GM19238 (cell line): ENCODE data around the gene ZNF445.
"Not testable (repeated sequence)": the region's sequence is repeated elsewhere in the genome, so short reads cannot be mapped to it uniquely, and the experiment has no call there.

ENCODE experiments used
- DNase-seq: peaks from one replicate; pipeline ENCODE4 v3.0.0; 2011; ENCODE audit warnings: low spot score; ENCODE audit not compliant: insufficient read length

The ZNF445 gene

DNA sequence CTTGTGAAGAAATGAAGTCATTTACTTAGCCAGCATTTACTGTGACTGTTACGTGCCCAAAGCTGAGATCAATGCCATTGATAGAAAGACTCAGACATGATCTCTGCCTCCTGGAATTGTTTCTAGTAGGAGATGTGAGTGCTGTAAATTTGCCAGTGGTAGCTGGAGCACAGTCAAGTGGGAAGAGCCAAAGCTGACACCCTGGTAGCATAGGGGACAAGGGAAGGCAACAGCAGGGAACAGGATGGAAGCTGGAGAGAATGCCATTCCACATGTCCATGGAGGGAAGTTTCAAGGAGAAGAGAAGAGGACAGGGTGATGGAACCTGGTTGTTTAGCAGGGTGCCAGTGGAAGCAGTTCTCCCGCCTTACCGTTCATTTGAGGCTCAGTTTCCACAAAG lies 74.9 kb downstream of the ZNF445 start:
- no peak for DNase-seq

DNA sequence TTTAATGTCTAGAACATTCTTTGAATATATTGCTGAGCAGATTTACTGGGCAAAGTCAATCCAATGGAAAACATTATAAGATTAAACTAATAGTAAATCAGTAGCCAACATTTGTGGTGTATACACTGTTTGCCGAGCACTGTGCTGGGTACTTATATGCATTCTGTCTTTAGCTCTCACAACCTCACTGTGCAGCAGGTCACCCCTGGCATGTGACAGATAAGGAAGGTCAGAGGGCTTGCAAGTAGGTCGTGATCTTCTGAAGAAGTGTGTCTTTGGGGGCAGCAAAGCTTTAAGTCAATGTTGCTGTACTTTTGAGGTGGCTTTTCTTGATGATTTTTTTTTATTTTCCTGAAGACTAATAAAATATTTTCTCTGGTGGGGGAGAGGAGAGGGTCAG lies 76.7 kb downstream of the ZNF445 start:
- no peak for DNase-seq

DNA sequence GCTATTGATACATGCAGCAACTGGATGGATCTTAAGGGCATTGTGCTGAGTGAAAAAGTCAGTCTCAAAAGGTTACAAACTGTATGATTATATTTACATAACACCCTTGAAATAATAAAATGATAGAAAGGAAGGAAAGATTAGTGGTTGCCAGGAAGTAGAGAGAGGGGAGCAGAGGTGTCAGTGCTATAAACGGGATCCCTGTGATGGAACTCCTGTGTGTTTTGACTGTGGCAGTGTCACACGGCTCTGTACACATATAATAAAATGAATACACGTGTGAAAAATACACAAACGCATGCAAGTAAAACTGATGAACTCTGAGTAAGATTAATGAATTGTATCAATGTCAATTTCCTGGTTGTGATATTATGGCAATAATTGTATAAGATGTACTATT lies 78.6 kb downstream of the ZNF445 start:
- DNase-seq: no peak

DNA sequence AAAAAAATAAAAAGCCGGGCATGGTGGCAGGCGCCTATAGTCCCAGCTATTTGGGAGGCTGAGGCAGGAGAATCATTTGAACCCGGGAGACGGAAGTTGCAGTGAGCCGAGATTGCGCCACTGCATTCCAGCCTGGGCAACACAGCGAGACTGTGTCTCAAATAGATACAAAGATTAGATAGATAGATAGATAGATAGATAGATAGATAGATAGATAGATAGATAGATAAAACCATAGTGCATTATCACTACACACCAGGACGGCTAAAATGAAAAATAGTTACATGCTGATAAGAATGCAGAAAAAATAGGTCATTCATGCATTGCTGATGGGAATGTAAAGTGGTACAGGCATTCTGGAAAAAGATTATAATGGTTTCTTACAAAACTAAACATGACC lies 79.2 kb downstream of the ZNF445 start:
- DNase-seq: not testable (repeated sequence)

DNA sequence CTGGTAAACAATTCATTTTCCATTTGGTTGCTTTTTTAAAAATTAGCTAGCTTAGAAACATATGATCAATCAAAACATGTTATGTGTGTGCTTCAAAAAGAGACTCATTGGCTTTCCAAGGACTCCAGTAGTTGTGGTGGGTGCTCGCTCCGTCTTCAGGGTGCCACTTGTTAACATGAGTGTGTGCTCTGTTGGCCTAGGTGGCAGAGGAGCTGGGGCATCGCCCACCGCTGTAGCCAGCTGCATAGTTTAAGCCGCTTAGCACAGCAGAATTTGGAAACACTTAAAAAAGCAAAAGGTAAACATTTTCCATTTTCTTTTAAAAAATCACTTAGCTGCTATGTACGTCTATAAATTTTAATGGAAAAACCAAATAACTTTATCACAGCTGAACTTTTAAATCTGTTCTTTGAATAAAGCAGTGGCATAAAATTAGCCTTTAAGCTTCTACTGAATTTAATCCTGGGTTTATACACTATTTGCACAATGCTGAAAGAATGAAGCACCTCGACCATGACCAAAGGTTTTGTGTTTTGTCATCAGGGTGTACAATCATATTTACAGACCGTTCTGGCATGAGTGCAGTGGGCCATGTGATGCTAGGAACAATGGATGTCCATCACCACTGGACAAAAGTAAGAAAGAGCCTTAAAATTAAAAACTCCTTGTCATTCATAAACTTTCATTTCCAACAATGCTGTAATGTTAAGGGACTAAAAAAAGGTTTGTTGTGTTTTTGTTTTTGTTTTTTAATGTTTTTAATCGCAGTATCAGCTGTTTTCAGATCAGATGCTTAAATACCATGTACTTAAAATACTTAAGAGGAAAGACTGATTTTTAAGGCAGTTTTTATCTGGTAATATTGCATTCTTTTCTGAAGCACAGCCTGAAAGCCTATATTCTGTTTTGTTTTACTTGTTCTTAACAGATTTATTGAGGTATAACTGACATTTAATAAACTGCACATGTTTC lies 81.0 kb downstream of the ZNF445 start:
- no peak for DNase-seq

DNA sequence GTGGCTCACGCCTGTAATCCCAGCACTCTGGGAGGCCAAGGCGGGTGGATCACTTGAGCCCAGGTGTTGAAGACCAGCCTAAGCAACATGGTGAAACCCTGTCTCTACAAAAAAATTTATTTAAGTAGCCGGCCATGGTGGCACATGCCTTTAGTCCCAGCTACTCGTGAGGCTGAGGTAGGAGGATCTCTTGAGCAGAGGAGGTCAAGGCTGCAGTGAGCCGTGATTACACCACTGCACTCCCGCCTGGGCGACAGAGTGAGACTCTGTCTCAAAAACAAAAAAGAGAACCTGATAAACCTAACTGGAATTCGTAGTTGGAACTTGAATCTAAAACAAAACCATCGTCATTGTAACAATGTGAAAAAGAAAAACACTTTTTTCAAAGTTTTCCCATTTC lies 81.8 kb downstream of the ZNF445 start:
- no peak for DNase-seq

DNA sequence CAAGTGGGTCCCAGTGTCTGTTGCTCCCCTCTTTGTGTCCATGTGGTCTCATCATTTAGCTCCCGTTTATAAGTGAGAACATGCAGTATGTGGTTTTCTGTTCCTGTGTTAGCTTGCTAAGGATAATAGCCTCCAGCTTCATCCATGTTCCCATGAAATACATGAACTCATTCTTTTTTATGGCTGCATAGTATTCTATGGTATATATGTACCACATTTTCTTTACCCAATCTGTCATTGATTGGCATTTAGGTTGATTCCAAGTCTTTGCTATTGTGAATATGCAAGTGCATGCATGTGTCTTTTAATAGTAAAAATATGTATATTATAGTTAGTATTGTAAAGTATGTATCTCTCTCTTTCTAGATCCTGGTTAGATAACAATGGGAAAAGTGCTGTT lies 85.0 kb downstream of the ZNF445 start:
- no peak for DNase-seq

DNA sequence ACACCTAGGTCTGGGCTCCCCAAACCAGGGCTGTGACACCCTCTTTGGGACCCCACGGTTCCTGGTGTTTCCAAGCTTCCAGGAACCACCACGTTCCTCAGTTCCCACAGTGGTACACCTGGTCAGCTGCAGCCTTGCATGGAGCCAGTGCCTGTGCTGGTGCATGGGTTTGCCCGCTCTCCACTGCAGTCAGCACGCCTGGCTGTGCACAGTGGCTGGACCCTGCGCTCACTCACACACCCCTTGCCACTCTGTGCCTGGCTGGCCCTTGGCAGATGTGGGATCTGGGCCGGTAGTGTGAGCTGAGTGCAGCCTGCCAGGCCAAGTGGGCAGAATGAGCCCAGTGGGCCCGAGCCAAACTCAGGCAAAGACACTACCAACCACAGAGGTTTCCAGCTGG lies 90.1 kb downstream of the ZNF445 start:
- DNase-seq: no peak
